ENCODE results near the gene POLA1. TPM values are rescaled to one million over a fixed set of nuclear protein-coding genes. Genes with fewer than 3 reads are reported as not detected.

POLA1 gene
- total RNA-seq, 1 donor from 2014 or later, result 7.4 TPM

DNA sequence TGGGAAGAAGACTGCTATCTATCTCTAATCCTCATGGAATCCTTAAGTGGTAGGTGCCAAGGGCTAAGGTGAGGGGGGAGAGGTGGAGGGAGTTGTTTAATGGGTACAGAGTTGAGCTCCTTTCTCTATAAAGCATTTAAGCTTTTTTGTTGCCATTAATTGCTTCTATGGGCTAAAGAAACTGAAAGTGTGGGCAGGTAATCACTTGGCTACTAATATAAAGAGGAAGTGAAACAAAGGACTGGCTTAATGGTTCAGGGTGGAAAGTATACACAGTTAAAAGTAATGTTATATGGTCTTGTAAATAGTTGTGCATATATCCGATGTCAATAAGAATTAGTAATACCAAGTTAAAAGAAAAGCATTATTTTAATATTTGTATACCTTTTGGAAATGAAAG is 83.9 kb downstream of the POLA1 start:
- Histone ChIP-seq H3K4me3 (ENCODE audit: low read depth, low read length) (no peak overlapping the region), H3K36me3 (ENCODE audit: control insufficient read depth, insufficient read depth, low read length) (no peaks in the 10 kb centered on the region), H3K27me3 (ENCODE audit: control insufficient read depth, insufficient read depth, low read length) (no peaks in the 10 kb centered on the region)
- FAIRE-seq (no peak), DNase-seq (ENCODE audit: low read depth) (no peak)
- TF ChIP-seq, protein P1, sequence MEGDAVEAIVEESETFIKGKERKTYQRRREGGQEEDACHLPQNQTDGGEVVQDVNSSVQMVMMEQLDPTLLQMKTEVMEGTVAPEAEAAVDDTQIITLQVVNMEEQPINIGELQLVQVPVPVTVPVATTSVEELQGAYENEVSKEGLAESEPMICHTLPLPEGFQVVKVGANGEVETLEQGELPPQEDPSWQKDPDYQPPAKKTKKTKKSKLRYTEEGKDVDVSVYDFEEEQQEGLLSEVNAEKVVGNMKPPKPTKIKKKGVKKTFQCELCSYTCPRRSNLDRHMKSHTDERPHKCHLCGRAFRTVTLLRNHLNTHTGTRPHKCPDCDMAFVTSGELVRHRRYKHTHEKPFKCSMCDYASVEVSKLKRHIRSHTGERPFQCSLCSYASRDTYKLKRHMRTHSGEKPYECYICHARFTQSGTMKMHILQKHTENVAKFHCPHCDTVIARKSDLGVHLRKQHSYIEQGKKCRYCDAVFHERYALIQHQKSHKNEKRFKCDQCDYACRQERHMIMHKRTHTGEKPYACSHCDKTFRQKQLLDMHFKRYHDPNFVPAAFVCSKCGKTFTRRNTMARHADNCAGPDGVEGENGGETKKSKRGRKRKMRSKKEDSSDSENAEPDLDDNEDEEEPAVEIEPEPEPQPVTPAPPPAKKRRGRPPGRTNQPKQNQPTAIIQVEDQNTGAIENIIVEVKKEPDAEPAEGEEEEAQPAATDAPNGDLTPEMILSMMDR (IDR thresholded peaks at IDR 0.05; ENCODE audit: insufficient read depth, low read length, severe bottlenecking), result no peak

DNA sequence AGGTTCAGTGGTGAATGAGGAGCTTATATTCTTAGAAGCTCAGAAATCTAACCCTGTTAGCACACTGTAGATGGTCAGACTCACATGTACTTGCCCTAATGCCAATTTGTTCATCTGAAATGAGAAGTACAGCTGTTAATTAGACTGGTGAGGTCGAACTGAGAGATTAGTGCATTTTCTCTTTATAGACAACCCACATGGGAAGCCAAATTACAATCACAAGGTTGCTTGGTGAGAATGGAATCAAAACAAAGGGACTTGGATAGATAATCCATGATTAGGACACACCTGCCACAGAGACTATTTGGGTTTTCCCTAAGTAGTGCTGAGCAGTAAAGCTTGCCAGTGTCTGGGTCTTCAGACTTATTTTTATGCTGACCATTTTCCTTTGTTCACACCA is 88.3 kb downstream of the POLA1 start:
- DNase-seq (ENCODE audit: low read depth) (no peak), FAIRE-seq (no peak)
- Histone ChIP-seq H3K27me3 (ENCODE audit: control insufficient read depth, insufficient read depth, low read length) (no peaks in the 10 kb centered on the region), H3K4me3 (ENCODE audit: low read depth, low read length) (no peak overlapping the region), H3K36me3 (ENCODE audit: control insufficient read depth, insufficient read depth, low read length) (no peaks in the 10 kb centered on the region)
- TF ChIP-seq, protein P1 (IDR thresholded peaks at IDR 0.05; ENCODE audit: insufficient read depth, low read length, severe bottlenecking), result no peak

- Histone ChIP-seq H3K36me3 (ENCODE audit: control insufficient read depth, insufficient read depth, low read length) (no peaks in the 10 kb centered on the region), H3K4me3 (ENCODE audit: low read depth, low read length) (no peak overlapping the region), H3K27me3 (ENCODE audit: control insufficient read depth, insufficient read depth, low read length) (no peaks in the 10 kb centered on the region)
- no peak for FAIRE-seq
- no peak for DNase-seq (ENCODE audit: low read depth)
- TF ChIP-seq, protein P1 (IDR thresholded peaks at IDR 0.05; ENCODE audit: insufficient read depth, low read length, severe bottlenecking), result no peak
Observed at GRCh38 chrX:24789047-24789446, 95.3 kb downstream of the POLA1 start.

- H3K27me3 ChIP-seq (ENCODE audit: control insufficient read depth, insufficient read depth, low read length), result no peaks in the 10 kb centered on the region
- TF ChIP-seq, protein P1 (IDR thresholded peaks at IDR 0.05; ENCODE audit: insufficient read depth, low read length, severe bottlenecking), result no peak
- FAIRE-seq (no peak), DNase-seq (ENCODE audit: low read depth) (no peak)
- H3K4me3 ChIP-seq (ENCODE audit: low read depth, low read length), result no peak overlapping the region
- no peaks in the 10 kb centered on the region for H3K36me3 ChIP-seq (ENCODE audit: control insufficient read depth, insufficient read depth, low read length)
Observed at GRCh38 chrX:24790166-24790565, 96.4 kb downstream of the POLA1 start.

GRCh38 chrX:24796204-24796603 is 102.5 kb downstream of the POLA1 start:
- Histone ChIP-seq H3K27me3 (ENCODE audit: control insufficient read depth, insufficient read depth, low read length) (no peaks in the 10 kb centered on the region), H3K36me3 (ENCODE audit: control insufficient read depth, insufficient read depth, low read length) (no peaks in the 10 kb centered on the region)
- FAIRE-seq, result no peak

GRCh38 chrX:24799078-24799477 is 105.4 kb downstream of the POLA1 start:
- no peaks in the 10 kb centered on the region for H3K36me3 ChIP-seq (ENCODE audit: control insufficient read depth, insufficient read depth, low read length)
- DNase-seq (ENCODE audit: low read depth) (no peak), FAIRE-seq (no peak)
- TF ChIP-seq, protein P1 (IDR thresholded peaks at IDR 0.05; ENCODE audit: insufficient read depth, low read length, severe bottlenecking), result no peak
- no peak overlapping the region for H3K4me3 ChIP-seq (ENCODE audit: low read depth, low read length)
- no peaks in the 10 kb centered on the region for H3K27me3 ChIP-seq (ENCODE audit: control insufficient read depth, insufficient read depth, low read length)

More at GRCh38 chrX:24796204-24796603, 102.5 kb downstream of the POLA1 start:
- TF ChIP-seq, protein P1 (IDR thresholded peaks at IDR 0.05; ENCODE audit: insufficient read depth, low read length, severe bottlenecking), result no peak
- no peak for DNase-seq (ENCODE audit: low read depth)
- H3K4me3 ChIP-seq (ENCODE audit: low read depth, low read length), result no peak overlapping the region
